ENCODE measurements around the gene SH3BP4. TPM values are rescaled to one million over a fixed set of nuclear protein-coding genes. Genes with fewer than 3 reads are reported as not detected.

Gene SH3BP4
- total RNA-seq, 2 experiments from 2014 or later, result 0.10 to 0.46 TPM

- ChIA-PET POLR2A (no interaction called here), CTCF (no interaction called here)
- H3K27ac Mint-ChIP-seq, result no peak overlapping the region
- H3K4me1 Mint-ChIP-seq (ENCODE audit: low read depth), result no peaks in the 10 kb centered on the region
- DNase-seq, result no peak
- H3K9me3 Mint-ChIP-seq, result no peaks in the 10 kb centered on the region
- H3K36me3 Mint-ChIP-seq, result no peaks in the 10 kb centered on the region
- no peak overlapping the region for H3K4me3 Mint-ChIP-seq
- no peaks in the 10 kb centered on the region for H3K27me3 Mint-ChIP-seq
- intact Hi-C loops (cut with micrococcal nuclease), result no loop called here
These were observed 77.2 kb downstream of the SH3BP4 start for GRCh38 chr2:235029054-235029453.

- CTCF ChIA-PET, result no interaction called here
- Mint-ChIP-seq H3K27ac (no peak overlapping the region), H3K9me3 (no peaks in the 10 kb centered on the region), H3K4me1 (ENCODE audit: low read depth) (no peaks in the 10 kb centered on the region), H3K4me3 (no peak overlapping the region), H3K36me3 (no peaks in the 10 kb centered on the region), H3K27me3 (no peaks in the 10 kb centered on the region)
- POLR2A ChIA-PET, result no interaction called here
- intact Hi-C loops (cut with micrococcal nuclease), result no loop called here
- no peak for DNase-seq
These were observed 78.3 kb downstream of the SH3BP4 start for GRCh38 chr2:235030126-235030525.

- Mint-ChIP-seq H3K27me3 (no peaks in the 10 kb centered on the region), H3K27ac (no peak overlapping the region), H3K4me1 (ENCODE audit: low read depth) (no peaks in the 10 kb centered on the region), H3K36me3 (no peaks in the 10 kb centered on the region), H3K9me3 (no peaks in the 10 kb centered on the region), H3K4me3 (no peak overlapping the region)
- ChIA-PET CTCF (no interaction called here), POLR2A (no interaction called here)
- DNase-seq, result no peak
- intact Hi-C loops (cut with micrococcal nuclease), result no loop called here
These were observed 79.1 kb downstream of the SH3BP4 start for GRCh38 chr2:235030936-235031335.

- H3K27ac Mint-ChIP-seq, result no peak overlapping the region
- no peaks in the 10 kb centered on the region for H3K4me1 Mint-ChIP-seq (ENCODE audit: low read depth)
- ChIA-PET CTCF (no interaction called here), POLR2A (no interaction called here)
- H3K9me3 Mint-ChIP-seq, result no peaks in the 10 kb centered on the region
- DNase-seq, result no peak
- no peaks in the 10 kb centered on the region for H3K36me3 Mint-ChIP-seq
- intact Hi-C loops (cut with micrococcal nuclease), result no loop called here
- no peak overlapping the region for H3K4me3 Mint-ChIP-seq
- H3K27me3 Mint-ChIP-seq, result no peaks in the 10 kb centered on the region
These were observed 80.0 kb downstream of the SH3BP4 start for GRCh38 chr2:235031686-235032373.

- H3K27me3 Mint-ChIP-seq, result no peaks in the 10 kb centered on the region
- CTCF ChIA-PET, result no interaction called here
- POLR2A ChIA-PET, result no interaction called here
- no peak overlapping the region for H3K27ac Mint-ChIP-seq
- H3K9me3 Mint-ChIP-seq, result no peaks in the 10 kb centered on the region
- H3K4me1 Mint-ChIP-seq (ENCODE audit: low read depth), result no peaks in the 10 kb centered on the region
- no peaks in the 10 kb centered on the region for H3K36me3 Mint-ChIP-seq
- DNase-seq, result no peak
- intact Hi-C loops (cut with micrococcal nuclease), result no loop called here
- H3K4me3 Mint-ChIP-seq, result no peak overlapping the region
These were observed 80.6 kb downstream of the SH3BP4 start for GRCh38 chr2:235032466-235032865.

- no peak for DNase-seq
These were observed 81.1 kb downstream of the SH3BP4 start for GRCh38 chr2:235032949-235033348.

GRCh38 chr2:235034265-235035118 is 82.7 kb downstream of the SH3BP4 start:
- Mint-ChIP-seq H3K9me3 (no peaks in the 10 kb centered on the region), H3K4me3 (no peak overlapping the region), H3K4me1 (ENCODE audit: low read depth) (no peaks in the 10 kb centered on the region), H3K27me3 (no peaks in the 10 kb centered on the region), H3K36me3 (no peaks in the 10 kb centered on the region), H3K27ac (no peak overlapping the region)
- no peak for DNase-seq
- POLR2A ChIA-PET, result no interaction called here
- intact Hi-C loops (cut with micrococcal nuclease), result no loop called here
- CTCF ChIA-PET, result no interaction called here

More at GRCh38 chr2:235032949-235033348, 81.1 kb downstream of the SH3BP4 start:
- H3K9me3 Mint-ChIP-seq, result no peaks in the 10 kb centered on the region
- no peaks in the 10 kb centered on the region for H3K4me1 Mint-ChIP-seq (ENCODE audit: low read depth)
- intact Hi-C loops (cut with micrococcal nuclease), result no loop called here
- no peaks in the 10 kb centered on the region for H3K36me3 Mint-ChIP-seq
- no peak overlapping the region for H3K27ac Mint-ChIP-seq
- no peaks in the 10 kb centered on the region for H3K27me3 Mint-ChIP-seq
- ChIA-PET POLR2A (no interaction called here), CTCF (no interaction called here)
- no peak overlapping the region for H3K4me3 Mint-ChIP-seq

- Mint-ChIP-seq H3K4me3 (no peak overlapping the region), H3K27me3 (no peaks in the 10 kb centered on the region), H3K9me3 (no peaks in the 10 kb centered on the region), H3K36me3 (no peaks in the 10 kb centered on the region), H3K4me1 (ENCODE audit: low read depth) (no peaks in the 10 kb centered on the region), H3K27ac (no peak overlapping the region)
- no peak for DNase-seq
- CTCF ChIA-PET, result no interaction called here
- POLR2A ChIA-PET, result no interaction called here
- intact Hi-C loops (cut with micrococcal nuclease), result no loop called here
These were observed 85.9 kb downstream of the SH3BP4 start for GRCh38 chr2:235037604-235038166.

GRCh38 chr2:235041221-235041917 is 89.6 kb downstream of the SH3BP4 start:
- intact Hi-C loops (cut with micrococcal nuclease), result no loop called here
- H3K27ac Mint-ChIP-seq, result no peak overlapping the region
- ChIA-PET CTCF (no interaction called here), POLR2A (no interaction called here)
- no peaks in the 10 kb centered on the region for H3K36me3 Mint-ChIP-seq
- H3K9me3 Mint-ChIP-seq, result no peaks in the 10 kb centered on the region
- peaks cover 17% of the 10 kb centered on the region for H3K4me1 Mint-ChIP-seq (ENCODE audit: low read depth)
- no peak for DNase-seq
- no peak overlapping the region for H3K4me3 Mint-ChIP-seq
- H3K27me3 Mint-ChIP-seq, result peaks cover 3% of the 10 kb centered on the region

GRCh38 chr2:235041918-235042575 is 90.2 kb downstream of the SH3BP4 start:
- POLR2A ChIA-PET, result no interaction called here
- no peaks in the 10 kb centered on the region for H3K36me3 Mint-ChIP-seq

GRCh38 chr2:235042576-235043515 is 91.0 kb downstream of the SH3BP4 start:
- CTCF ChIA-PET, result no interaction called here
- POLR2A ChIA-PET, result no interaction called here
- intact Hi-C loops (cut with micrococcal nuclease), result no loop called here
- DNase-seq, result no peak
- Mint-ChIP-seq H3K27me3 (peaks cover 3% of the 10 kb centered on the region), H3K4me3 (no peak overlapping the region), H3K27ac (no peak overlapping the region), H3K9me3 (no peaks in the 10 kb centered on the region), H3K4me1 (ENCODE audit: low read depth) (peaks cover 17% of the 10 kb centered on the region), H3K36me3 (no peaks in the 10 kb centered on the region)

More at GRCh38 chr2:235041918-235042575, 90.2 kb downstream of the SH3BP4 start:
- CTCF ChIA-PET, result no interaction called here
- Mint-ChIP-seq H3K27ac (no peak overlapping the region), H3K4me1 (ENCODE audit: low read depth) (peaks cover 17% of the 10 kb centered on the region), H3K4me3 (no peak overlapping the region), H3K9me3 (no peaks in the 10 kb centered on the region), H3K27me3 (peaks cover 3% of the 10 kb centered on the region)
- intact Hi-C loops (cut with micrococcal nuclease), result no loop called here
- no peak for DNase-seq

All from activated CD4-positive, alpha-beta memory T cell treated with anti-CD3 and anti-CD28 coated beads for 36 hours (primary cell).